GM23338 (cell line): Measurements from ENCODE around the gene SCGN. TPM values are rescaled to one million over a fixed set of nuclear protein-coding genes. Genes with fewer than 3 reads are reported as not detected.
A peak's percentile ranks its signal among the peaks of the same experiment; 100 is the strongest.

ENCODE experiments used
- ATAC-seq: fragments of 200-7000 bp; cut with Tn5 transposase; 3 replicates; pipeline ENCODE4 v1.9.1; 2020
- DNase-seq: peaks from one replicate; pipeline ENCODE4 v3.0.0-alpha.2; 2015; ENCODE audit warnings: low spot score
- H2AFZ ChIP-seq: fragments of 200-600 bp; sonication (generic); 2 replicates; pipeline ENCODE4 v1.8.0; 2016; ENCODE audit warnings: antibody characterized with exemption, mild to moderate bottlenecking, moderate library complexity
- H3F3A ChIP-seq: fragments of 200-600 bp; sonication (generic); replicated peaks from 2 replicates; pipeline ENCODE4 v1.8.0; 2017; ENCODE audit warnings: antibody characterized with exemption, mixed run types, low read depth
- H3K27ac ChIP-seq: fragments of 200-600 bp; sonication (generic); 2 replicates; pipeline ENCODE4 v1.6.1; 2016; ENCODE audit warnings: low read depth
- H3K27me3 ChIP-seq: fragments of 200-600 bp; sonication (generic); 2 replicates; pipeline ENCODE4 v1.8.0; 2016; ENCODE audit warnings: mild to moderate bottlenecking, mixed run types, moderate library complexity; ENCODE audit not compliant: insufficient read depth
- H3K36me3 ChIP-seq: fragments of 200-600 bp; sonication (generic); 2 replicates; pipeline ENCODE4 v1.8.0; 2016; ENCODE audit warnings: mild to moderate bottlenecking; ENCODE audit not compliant: insufficient read depth
- H3K4me1 ChIP-seq: fragments of 200-600 bp; sonication (generic); 2 replicates; pipeline ENCODE4 v1.8.0; 2016; ENCODE audit warnings: mild to moderate bottlenecking, moderate library complexity; ENCODE audit not compliant: insufficient read depth
- H3K4me2 ChIP-seq: fragments of 200-600 bp; sonication (generic); 2 replicates; pipeline ENCODE4 v1.7.1; 2017; ENCODE audit warnings: mixed run types
- H3K4me3 ChIP-seq: fragments of 200-600 bp; sonication (generic); 2 replicates; pipeline ENCODE4 v1.6.1; 2016; ENCODE audit warnings: mixed run types
- H3K79me2 ChIP-seq: fragments of 200-600 bp; sonication (generic); replicated peaks from 2 replicates; pipeline ENCODE4 v1.8.0; 2017; ENCODE audit warnings: mild to moderate bottlenecking; ENCODE audit not compliant: insufficient read depth
- H3K9me2 ChIP-seq: fragments of 200-600 bp; sonication (generic); 2 replicates; pipeline ENCODE4 v1.8.0; 2017; ENCODE audit not compliant: insufficient read depth
- H4K20me1 ChIP-seq: fragments of 200-600 bp; sonication (generic); replicated peaks from 2 replicates; pipeline ENCODE4 v1.8.0; 2017; ENCODE audit warnings: mild to moderate bottlenecking; ENCODE audit not compliant: insufficient read depth
- H3K27ac Mint-ChIP-seq: 2 replicates; pipeline ENCODE4 v1.8.0; 2020; ENCODE audit warnings: inconsistent platforms, mild to moderate bottlenecking, moderate library complexity, mixed read lengths
- H3K27me3 Mint-ChIP-seq: 3 replicates; pipeline ENCODE4 v1.8.0; 2022; ENCODE audit warnings: low read depth, mild to moderate bottlenecking, moderate library complexity, mixed read lengths, inconsistent platforms; ENCODE audit not compliant: insufficient read depth, poor library complexity
- H3K36me3 Mint-ChIP-seq: 3 replicates; pipeline ENCODE4 v1.8.0; 2021; ENCODE audit warnings: low read depth, mild to moderate bottlenecking, inconsistent platforms, moderate library complexity, mixed read lengths
- H3K4me1 Mint-ChIP-seq: 3 replicates; pipeline ENCODE4 v1.8.0; 2020; ENCODE audit warnings: mild to moderate bottlenecking, inconsistent platforms, mixed read lengths
- H3K4me3 Mint-ChIP-seq: 3 replicates; pipeline ENCODE4 v1.8.0; 2021; ENCODE audit warnings: moderate library complexity, mild to moderate bottlenecking, inconsistent platforms, mixed read lengths
- H3K9me3 Mint-ChIP-seq: 3 replicates; pipeline ENCODE4 v1.8.0; 2020; ENCODE audit warnings: moderate library complexity, mild to moderate bottlenecking, inconsistent platforms, mixed read lengths
- CREB1 ChIP-seq: fragments of 250-450 bp; sonication (Bioruptor Pico); IDR thresholded peaks from 2 replicates; pipeline ENCODE4 v1.5.0; 2020; ENCODE audit warnings: low read depth, mild to moderate bottlenecking, moderate library complexity
- CTCF ChIP-seq, 2 experiments: fragments of 200-600 bp in 1 of 2; sonication (generic) in 1 of 2; conservative IDR thresholded peaks; 2 replicates each; pipeline versions ENCODE4 v1.5.1 to v1.6.1; 2016 to 2017; ENCODE audit warnings: antibody characterized with exemption in 2 of 2, low read depth in 2 of 2, mild to moderate bottlenecking in 2 of 2, moderate library complexity in 1 of 2
- ETS1 ChIP-seq: IDR thresholded peaks from 2 replicates; pipeline ENCODE4 v1.6.1; 2016; ENCODE audit warnings: antibody characterized with exemption
- EZH2 ChIP-seq: fragments of 200-600 bp; sonication (generic); IDR thresholded peaks from one replicate; pipeline ENCODE4 v1.8.0; 2017; ENCODE audit warnings: antibody characterized with exemption, mild to moderate bottlenecking, low read depth; ENCODE audit not compliant: unreplicated experiment
- NANOG ChIP-seq: IDR thresholded peaks from 2 replicates; pipeline ENCODE4 v1.6.1; 2016; ENCODE audit warnings: antibody characterized with exemption, borderline replicate concordance
- POLR2AphosphoS5 ChIP-seq: IDR thresholded peaks from 2 replicates; pipeline ENCODE4 v1.6.1; 2016; ENCODE audit warnings: antibody characterized with exemption, low read depth
- STAT1 ChIP-seq: IDR thresholded peaks from one replicate; pipeline ENCODE4 v1.6.1; 2016; ENCODE audit warnings: antibody characterized with exemption; ENCODE audit not compliant: unreplicated experiment
- polyA plus RNA-seq: library from polyadenylated mRNA; unstranded; fragments of >200 nt; fragmentation: Nextera tagmentation; extraction: Ambion mirVana; gene quantifications from 2 replicates; pipeline ENCODE4 v1.2.1, GENCODE V29; 2016
- total RNA-seq: library from RNA; depleted of rRNA; stranded (reverse); fragments of >200 nt; shearing (Covaris generic); gene quantifications from 2 replicates; pipeline ENCODE4 v1.2.3, GENCODE V29; 2014

The SCGN gene
- total and polyA plus RNA-seq, 2 experiments from 2014 or later: not detected

GRCh38 chr6:25613415-25613814 lies 38.6 kb upstream of the SCGN start (continued):
- TF ChIP-seq ETS1 (no peak), POLR2AphosphoS5 (no peak), CREB1 (no peak), NANOG (no peak), CTCF (conservative IDR thresholded peaks at IDR 0.05; ENCODE audit: low read depth in 2 of 2) (no peak), EZH2 (no peak)

GRCh38 chr6:25614052-25614451 lies 38.0 kb upstream of the SCGN start:
- peaks cover 8% of the 10 kb centered on the region for H3K36me3 Mint-ChIP-seq
- H3K27ac Mint-ChIP-seq: no peak overlapping the region
- Histone ChIP-seq H3K27me3 (no peaks in the 10 kb centered on the region), H3K4me2 (no peak overlapping the region), H3K4me3 (no peak overlapping the region), H4K20me1 (no peaks in the 10 kb centered on the region; the same call in 1 of the 2 replicates), H2AFZ (no peak overlapping the region), H3K79me2 (no peaks in the 10 kb centered on the region), H3K36me3 (peaks cover 4% of the 10 kb centered on the region; the same call in 1 of the 2 replicates), H3K27ac (no peak overlapping the region), H3K4me1 (no peaks in the 10 kb centered on the region), H3K9me2 (no peaks in the 10 kb centered on the region), H3F3A (no peaks in the 10 kb centered on the region)
- no peak for TF ChIP-seq NANOG
- peak in 1 of 2 experiments; percentile 24; a peak in 2 of 4 replicates for TF ChIP-seq CTCF (conservative IDR thresholded peaks at IDR 0.05; ENCODE audit: low read depth in 2 of 2)
- no peak for TF ChIP-seq ETS1
- no peak for TF ChIP-seq STAT1
- H3K9me3 Mint-ChIP-seq: no peaks in the 10 kb centered on the region
- no peaks in the 10 kb centered on the region for H3K27me3 Mint-ChIP-seq
- no peaks in the 10 kb centered on the region for H3K4me1 Mint-ChIP-seq
- H3K4me3 Mint-ChIP-seq: no peak overlapping the region
- peak; percentile 39; the same call in 2 of the 3 replicates for ATAC-seq
- DNase-seq: no peak
